ENCODE measurements around the gene OR13F1. TPM values are rescaled to one million over a fixed set of nuclear protein-coding genes. Genes with fewer than 3 reads are reported as not detected.

OR13F1 gene
- total and polyA plus RNA-seq, 4 donors, result not detected

DNA sequence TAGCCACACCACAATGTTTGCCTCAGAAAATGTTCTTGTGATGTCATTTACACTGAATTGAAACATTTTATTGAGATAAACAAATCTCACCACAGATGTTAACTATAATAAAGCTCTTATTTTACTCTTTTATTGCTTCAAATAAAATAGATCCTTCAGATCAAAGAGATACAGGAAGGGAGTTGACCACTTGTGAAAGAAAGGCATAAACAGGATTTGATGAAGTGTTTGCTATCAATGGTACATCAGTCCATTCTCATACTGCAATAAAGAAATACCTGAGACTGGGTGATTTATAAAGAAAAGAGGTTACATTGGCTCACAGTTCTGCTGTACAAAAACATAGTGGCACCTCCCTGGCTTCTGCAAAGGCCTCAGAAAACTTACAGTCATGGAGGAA lies 40.2 kb upstream of the OR13F1 start:
- no peak for DNase-seq (ENCODE audit: low spot score)
- H3K36me3 ChIP-seq (ENCODE audit: control insufficient read depth in 4 of 4, insufficient read depth in 3 of 4, low read depth in 1 of 4, low read length in 3 of 4), result no peaks in the 10 kb centered on the region
- no peaks in the 10 kb centered on the region for H3K4me1 ChIP-seq (ENCODE audit: control insufficient read depth in 4 of 4, insufficient read depth in 4 of 4, low read length in 3 of 4)
- H3K9me3 ChIP-seq (ENCODE audit: control insufficient read depth in 4 of 4, low read length in 3 of 4), result peaks cover 0 to 8% (median 3%) of the 10 kb centered on the region in 4 donors
- H3K27me3 ChIP-seq (ENCODE audit: control insufficient read depth in 4 of 4, insufficient read depth in 4 of 4, low read length in 3 of 4), result no peaks in the 10 kb centered on the region
- no peak overlapping the region for H3K27ac ChIP-seq (ENCODE audit: low read depth in 1 of 2, low read length in 2 of 2)
- H3K9ac ChIP-seq (ENCODE audit: low read depth in 1 of 2, low read length in 2 of 2), result no peak overlapping the region
- no peak overlapping the region for H3K4me3 ChIP-seq (ENCODE audit: low read depth in 1 of 3, low read length in 3 of 3)
- no peak for TF ChIP-seq RXRA (IDR thresholded peaks at IDR 0.05)
- TF ChIP-seq, protein P1, sequence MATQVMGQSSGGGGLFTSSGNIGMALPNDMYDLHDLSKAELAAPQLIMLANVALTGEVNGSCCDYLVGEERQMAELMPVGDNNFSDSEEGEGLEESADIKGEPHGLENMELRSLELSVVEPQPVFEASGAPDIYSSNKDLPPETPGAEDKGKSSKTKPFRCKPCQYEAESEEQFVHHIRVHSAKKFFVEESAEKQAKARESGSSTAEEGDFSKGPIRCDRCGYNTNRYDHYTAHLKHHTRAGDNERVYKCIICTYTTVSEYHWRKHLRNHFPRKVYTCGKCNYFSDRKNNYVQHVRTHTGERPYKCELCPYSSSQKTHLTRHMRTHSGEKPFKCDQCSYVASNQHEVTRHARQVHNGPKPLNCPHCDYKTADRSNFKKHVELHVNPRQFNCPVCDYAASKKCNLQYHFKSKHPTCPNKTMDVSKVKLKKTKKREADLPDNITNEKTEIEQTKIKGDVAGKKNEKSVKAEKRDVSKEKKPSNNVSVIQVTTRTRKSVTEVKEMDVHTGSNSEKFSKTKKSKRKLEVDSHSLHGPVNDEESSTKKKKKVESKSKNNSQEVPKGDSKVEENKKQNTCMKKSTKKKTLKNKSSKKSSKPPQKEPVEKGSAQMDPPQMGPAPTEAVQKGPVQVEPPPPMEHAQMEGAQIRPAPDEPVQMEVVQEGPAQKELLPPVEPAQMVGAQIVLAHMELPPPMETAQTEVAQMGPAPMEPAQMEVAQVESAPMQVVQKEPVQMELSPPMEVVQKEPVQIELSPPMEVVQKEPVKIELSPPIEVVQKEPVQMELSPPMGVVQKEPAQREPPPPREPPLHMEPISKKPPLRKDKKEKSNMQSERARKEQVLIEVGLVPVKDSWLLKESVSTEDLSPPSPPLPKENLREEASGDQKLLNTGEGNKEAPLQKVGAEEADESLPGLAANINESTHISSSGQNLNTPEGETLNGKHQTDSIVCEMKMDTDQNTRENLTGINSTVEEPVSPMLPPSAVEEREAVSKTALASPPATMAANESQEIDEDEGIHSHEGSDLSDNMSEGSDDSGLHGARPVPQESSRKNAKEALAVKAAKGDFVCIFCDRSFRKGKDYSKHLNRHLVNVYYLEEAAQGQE (IDR thresholded peaks at IDR 0.05), result no peak
- TF ChIP-seq, protein P2, sequence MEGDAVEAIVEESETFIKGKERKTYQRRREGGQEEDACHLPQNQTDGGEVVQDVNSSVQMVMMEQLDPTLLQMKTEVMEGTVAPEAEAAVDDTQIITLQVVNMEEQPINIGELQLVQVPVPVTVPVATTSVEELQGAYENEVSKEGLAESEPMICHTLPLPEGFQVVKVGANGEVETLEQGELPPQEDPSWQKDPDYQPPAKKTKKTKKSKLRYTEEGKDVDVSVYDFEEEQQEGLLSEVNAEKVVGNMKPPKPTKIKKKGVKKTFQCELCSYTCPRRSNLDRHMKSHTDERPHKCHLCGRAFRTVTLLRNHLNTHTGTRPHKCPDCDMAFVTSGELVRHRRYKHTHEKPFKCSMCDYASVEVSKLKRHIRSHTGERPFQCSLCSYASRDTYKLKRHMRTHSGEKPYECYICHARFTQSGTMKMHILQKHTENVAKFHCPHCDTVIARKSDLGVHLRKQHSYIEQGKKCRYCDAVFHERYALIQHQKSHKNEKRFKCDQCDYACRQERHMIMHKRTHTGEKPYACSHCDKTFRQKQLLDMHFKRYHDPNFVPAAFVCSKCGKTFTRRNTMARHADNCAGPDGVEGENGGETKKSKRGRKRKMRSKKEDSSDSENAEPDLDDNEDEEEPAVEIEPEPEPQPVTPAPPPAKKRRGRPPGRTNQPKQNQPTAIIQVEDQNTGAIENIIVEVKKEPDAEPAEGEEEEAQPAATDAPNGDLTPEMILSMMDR (IDR thresholded peaks at IDR 0.05; ENCODE audit: low read depth, low read length, missing input control), result no peak
- TF ChIP-seq, protein P3, sequence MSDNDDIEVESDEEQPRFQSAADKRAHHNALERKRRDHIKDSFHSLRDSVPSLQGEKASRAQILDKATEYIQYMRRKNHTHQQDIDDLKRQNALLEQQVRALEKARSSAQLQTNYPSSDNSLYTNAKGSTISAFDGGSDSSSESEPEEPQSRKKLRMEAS (IDR thresholded peaks at IDR 0.05), result no peak
- TF ChIP-seq YY1 (IDR thresholded peaks at IDR 0.05), result no peak
- TF ChIP-seq HNF4A (conservative IDR thresholded peaks at IDR 0.05), result no peak
- TF ChIP-seq TAF1 (conservative IDR thresholded peaks at IDR 0.05), result no peak
- no peak for TF ChIP-seq FOXA1 (IDR thresholded peaks at IDR 0.05)
- TF ChIP-seq FOXA2 (IDR thresholded peaks at IDR 0.05), result no peak
- no peak for TF ChIP-seq EGR1 (IDR thresholded peaks at IDR 0.05; ENCODE audit: low read depth in 2 of 2)

DNA sequence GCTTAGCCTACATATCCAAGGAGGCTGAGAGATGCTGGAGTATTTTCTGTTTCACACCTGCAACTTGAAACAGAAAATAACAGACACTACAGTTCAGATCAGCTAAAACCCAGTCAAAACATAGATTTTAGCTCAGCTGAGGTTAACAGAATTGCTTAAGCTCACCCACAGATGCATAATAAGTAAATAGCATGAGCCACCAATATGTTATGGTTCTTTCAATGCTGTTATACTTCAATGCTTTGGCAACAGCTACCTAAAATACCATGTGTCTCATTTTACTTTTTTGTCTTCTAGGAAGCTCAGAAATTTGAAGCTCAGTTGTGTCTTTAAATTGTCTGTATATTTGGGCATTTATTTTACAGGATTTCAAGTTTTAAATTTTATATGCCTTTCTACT lies 35.8 kb upstream of the OR13F1 start:
- TF ChIP-seq, protein P4, sequence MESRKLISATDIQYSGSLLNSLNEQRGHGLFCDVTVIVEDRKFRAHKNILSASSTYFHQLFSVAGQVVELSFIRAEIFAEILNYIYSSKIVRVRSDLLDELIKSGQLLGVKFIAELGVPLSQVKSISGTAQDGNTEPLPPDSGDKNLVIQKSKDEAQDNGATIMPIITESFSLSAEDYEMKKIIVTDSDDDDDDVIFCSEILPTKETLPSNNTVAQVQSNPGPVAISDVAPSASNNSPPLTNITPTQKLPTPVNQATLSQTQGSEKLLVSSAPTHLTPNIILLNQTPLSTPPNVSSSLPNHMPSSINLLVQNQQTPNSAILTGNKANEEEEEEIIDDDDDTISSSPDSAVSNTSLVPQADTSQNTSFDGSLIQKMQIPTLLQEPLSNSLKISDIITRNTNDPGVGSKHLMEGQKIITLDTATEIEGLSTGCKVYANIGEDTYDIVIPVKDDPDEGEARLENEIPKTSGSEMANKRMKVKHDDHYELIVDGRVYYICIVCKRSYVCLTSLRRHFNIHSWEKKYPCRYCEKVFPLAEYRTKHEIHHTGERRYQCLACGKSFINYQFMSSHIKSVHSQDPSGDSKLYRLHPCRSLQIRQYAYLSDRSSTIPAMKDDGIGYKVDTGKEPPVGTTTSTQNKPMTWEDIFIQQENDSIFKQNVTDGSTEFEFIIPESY (IDR thresholded peaks at IDR 0.05), result no peak
- no peak for TF ChIP-seq FOXA2 (IDR thresholded peaks at IDR 0.05)
- TF ChIP-seq FOXA1 (IDR thresholded peaks at IDR 0.05), result no peak
- TF ChIP-seq NR2F2 (IDR thresholded peaks at IDR 0.05), result no peak
- no peak for TF ChIP-seq SP1 (IDR thresholded peaks at IDR 0.05)
- TF ChIP-seq, protein P3 (IDR thresholded peaks at IDR 0.05), result no peak
- no peak for TF ChIP-seq HNF4A (conservative IDR thresholded peaks at IDR 0.05)
- Histone ChIP-seq H3K9ac (ENCODE audit: low read depth in 1 of 2, low read length in 2 of 2) (no peak overlapping the region), H3K9me3 (ENCODE audit: control insufficient read depth in 4 of 4, low read length in 3 of 4) (peaks cover 0 to 8% (median 3%) of the 10 kb centered on the region in 4 donors), H3K27ac (ENCODE audit: low read depth in 1 of 2, low read length in 2 of 2) (no peak overlapping the region), H3K27me3 (ENCODE audit: control insufficient read depth in 4 of 4, insufficient read depth in 4 of 4, low read length in 3 of 4) (no peaks in the 10 kb centered on the region), H3K36me3 (ENCODE audit: control insufficient read depth in 4 of 4, insufficient read depth in 3 of 4, low read depth in 1 of 4, low read length in 3 of 4) (no peaks in the 10 kb centered on the region), H3K4me3 (ENCODE audit: low read depth in 1 of 3, low read length in 3 of 3) (no peak overlapping the region), H3K4me1 (ENCODE audit: control insufficient read depth in 4 of 4, insufficient read depth in 4 of 4, low read length in 3 of 4) (no peaks in the 10 kb centered on the region)
- DNase-seq (ENCODE audit: low spot score), result no peak

All from liver (tissue), 9 donors.